GM18868 (cell line): ENCODE data around the gene GSG1L.

ENCODE experiments used
- ATAC-seq: cut with Tn5 transposase; IDR thresholded peaks from one replicate; pipeline ENCODE4 v1.9.1; 2021; ENCODE audit warnings: mild to moderate bottlenecking, moderate library complexity; ENCODE audit not compliant: unreplicated experiment

Gene GSG1L

GRCh38 chr16:28029387-28030002, 34.0 kb downstream of the GSG1L start:
- no peak for ATAC-seq

- no peak for ATAC-seq
Observed at GRCh38 chr16:28027055-28027454, 36.5 kb downstream of the GSG1L start.

GRCh38 chr16:28025631-28026030, 37.9 kb downstream of the GSG1L start:
- ATAC-seq, result no peak

- ATAC-seq, result no peak
Observed at GRCh38 chr16:28019218-28019617, 44.3 kb downstream of the GSG1L start.

- ATAC-seq, result no peak
Observed at GRCh38 chr16:28014851-28015250, 48.7 kb downstream of the GSG1L start.

- ATAC-seq, result no peak
Observed at GRCh38 chr16:28013878-28014277, 49.6 kb downstream of the GSG1L start.

GRCh38 chr16:28013392-28013791, 50.1 kb downstream of the GSG1L start:
- ATAC-seq, result no peak

- ATAC-seq, result no peak
Observed at GRCh38 chr16:28011971-28012445, 51.5 kb downstream of the GSG1L start.

GRCh38 chr16:28011223-28011622, 52.3 kb downstream of the GSG1L start:
- ATAC-seq, result no peak

GRCh38 chr16:28010671-28011070, 52.8 kb downstream of the GSG1L start:
- ATAC-seq, result no peak

GRCh38 chr16:28009586-28010373, 53.7 kb downstream of the GSG1L start:
- no peak for ATAC-seq

GRCh38 chr16:28003923-28004322, 59.6 kb downstream of the GSG1L start:
- no peak for ATAC-seq

- ATAC-seq, result no peak
Observed at GRCh38 chr16:28003021-28003865, 60.3 kb downstream of the GSG1L start.

GRCh38 chr16:28001642-28002041, 61.9 kb downstream of the GSG1L start:
- no peak for ATAC-seq

- ATAC-seq, result no peak
Observed at GRCh38 chr16:28001184-28001583, 62.3 kb downstream of the GSG1L start.

- ATAC-seq, result no peak
Observed at GRCh38 chr16:28000314-28001169, 63.0 kb downstream of the GSG1L start.

- no peak for ATAC-seq
Observed at GRCh38 chr16:27999687-28000086, 63.8 kb downstream of the GSG1L start.

GRCh38 chr16:27995378-27995777, 68.1 kb downstream of the GSG1L start:
- ATAC-seq, result no peak

- no peak for ATAC-seq
Observed at GRCh38 chr16:27994686-27995085, 68.8 kb downstream of the GSG1L start.

GRCh38 chr16:27993587-27993986, 69.9 kb downstream of the GSG1L start:
- ATAC-seq, result no peak

- no peak for ATAC-seq
Observed at GRCh38 chr16:27991876-27992275, 71.6 kb downstream of the GSG1L start.
